ENCODE data around the gene PIAS4.

DNA sequence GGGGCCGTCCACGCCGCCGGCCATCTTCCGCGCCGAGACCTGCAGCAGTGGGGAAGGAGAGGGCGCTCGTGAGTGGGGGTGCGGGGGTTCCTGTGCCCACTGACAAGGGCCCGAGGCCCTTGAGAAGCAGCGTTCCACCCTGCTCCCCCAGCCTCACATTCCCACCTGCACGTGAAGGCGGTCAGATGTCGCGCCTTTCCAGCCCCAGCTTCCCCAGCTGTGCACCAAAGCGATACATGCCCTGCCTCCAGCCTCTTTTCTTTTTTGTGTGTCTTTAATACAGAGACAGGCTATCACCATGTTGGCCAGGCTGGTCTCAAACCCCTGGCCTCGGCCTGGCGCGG, 47.6 kb downstream of the PIAS4 start:
- TF ChIP-seq, protein P1, sequence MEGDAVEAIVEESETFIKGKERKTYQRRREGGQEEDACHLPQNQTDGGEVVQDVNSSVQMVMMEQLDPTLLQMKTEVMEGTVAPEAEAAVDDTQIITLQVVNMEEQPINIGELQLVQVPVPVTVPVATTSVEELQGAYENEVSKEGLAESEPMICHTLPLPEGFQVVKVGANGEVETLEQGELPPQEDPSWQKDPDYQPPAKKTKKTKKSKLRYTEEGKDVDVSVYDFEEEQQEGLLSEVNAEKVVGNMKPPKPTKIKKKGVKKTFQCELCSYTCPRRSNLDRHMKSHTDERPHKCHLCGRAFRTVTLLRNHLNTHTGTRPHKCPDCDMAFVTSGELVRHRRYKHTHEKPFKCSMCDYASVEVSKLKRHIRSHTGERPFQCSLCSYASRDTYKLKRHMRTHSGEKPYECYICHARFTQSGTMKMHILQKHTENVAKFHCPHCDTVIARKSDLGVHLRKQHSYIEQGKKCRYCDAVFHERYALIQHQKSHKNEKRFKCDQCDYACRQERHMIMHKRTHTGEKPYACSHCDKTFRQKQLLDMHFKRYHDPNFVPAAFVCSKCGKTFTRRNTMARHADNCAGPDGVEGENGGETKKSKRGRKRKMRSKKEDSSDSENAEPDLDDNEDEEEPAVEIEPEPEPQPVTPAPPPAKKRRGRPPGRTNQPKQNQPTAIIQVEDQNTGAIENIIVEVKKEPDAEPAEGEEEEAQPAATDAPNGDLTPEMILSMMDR (IDR thresholded peaks at IDR 0.05) = no peak
- TF ChIP-seq POLR2A (IDR thresholded peaks at IDR 0.05) = no peak

All from body of pancreas (tissue), 4 donors.